SU-DHL-6 (cell line): ENCODE results near the gene TLX3.

Experiments
- CTCF ChIP-seq: fragments of 200-600 bp; sonication (generic); IDR thresholded peaks from one replicate; pipeline ENCODE4 v1.5.1; 2017; ENCODE audit warnings: antibody characterized with exemption, mild to moderate bottlenecking, low read length, moderate library complexity; ENCODE audit not compliant: insufficient read depth, poor library complexity, severe bottlenecking
- EZH2phosphoT487 ChIP-seq: fragments of 200-600 bp; sonication (generic), shearing (Covaris generic); conservative IDR thresholded peaks from 2 replicates; pipeline ENCODE4 v1.6.1; 2018; ENCODE audit warnings: mild to moderate bottlenecking, antibody characterized with exemption, low read length, moderate library complexity, mixed read lengths

- TF ChIP-seq CTCF (no peak), EZH2phosphoT487 (no peak)
Observed at GRCh38 chr5:171291371-171291770, 17.7 kb upstream of the TLX3 start.
